KMS-11 (cell line): ENCODE results near the gene GABRR3.

Source experiments
- H2AFZ ChIP-seq: fragments of 200-600 bp; sonication (generic); 2 replicates; pipeline ENCODE4 v1.6.1; 2016; ENCODE audit warnings: antibody characterized with exemption, mixed run types, low read depth
- H3K27ac ChIP-seq: fragments of 200-600 bp; sonication (generic); 2 replicates; pipeline ENCODE4 v1.6.1; 2016; ENCODE audit warnings: mild to moderate bottlenecking, mixed run types
- H3K27me3 ChIP-seq: fragments of 200-600 bp; sonication (generic); 2 replicates; pipeline ENCODE4 v1.6.1; 2017; ENCODE audit warnings: mild to moderate bottlenecking, low read depth, mixed run types, moderate library complexity; ENCODE audit not compliant: insufficient read depth
- H3K36me3 ChIP-seq: fragments of 200-600 bp; sonication (generic); 2 replicates; pipeline ENCODE4 v1.6.1; 2017; ENCODE audit warnings: mild to moderate bottlenecking, mixed run types; ENCODE audit not compliant: insufficient read depth
- H3K4me1 ChIP-seq: fragments of 200-600 bp; sonication (generic); 2 replicates; pipeline ENCODE4 v1.6.1; 2016; ENCODE audit warnings: mild to moderate bottlenecking, low read depth, mixed run types; ENCODE audit not compliant: poor library complexity, severe bottlenecking
- H3K4me2 ChIP-seq: fragments of 200-600 bp; sonication (generic); 2 replicates; pipeline ENCODE4 v1.7.0; 2016; ENCODE audit warnings: mild to moderate bottlenecking, mixed run types
- H3K4me3 ChIP-seq: fragments of 200-600 bp; sonication (generic); IDR thresholded peaks from 2 replicates; pipeline ENCODE4 v1.6.1; 2017; ENCODE audit warnings: low read depth, low read length, mixed read lengths; ENCODE audit not compliant: insufficient read depth
- H3K79me2 ChIP-seq: fragments of 200-600 bp; sonication (generic); 2 replicates; pipeline ENCODE4 v1.6.1; 2016; ENCODE audit warnings: low read depth, mixed run types; ENCODE audit not compliant: insufficient read depth
- H3K9ac ChIP-seq: fragments of 200-600 bp; sonication (generic); 2 replicates; pipeline ENCODE4 v1.6.1; 2016; ENCODE audit warnings: mild to moderate bottlenecking, mixed run types
- H4K20me1 ChIP-seq: fragments of 200-600 bp; sonication (generic); 2 replicates; pipeline ENCODE4 v1.6.1; 2016; ENCODE audit warnings: mild to moderate bottlenecking, mixed run types; ENCODE audit not compliant: insufficient read depth
- TF ChIP-seq, protein P1 (sequence below): fragments of 200-600 bp; sonication (generic); conservative IDR thresholded peaks from 2 replicates; pipeline ENCODE4 v1.6.1; 2017; ENCODE audit warnings: low read depth, mild to moderate bottlenecking, antibody characterized with exemption, low read length, moderate library complexity, mixed read lengths

The GABRR3 gene

DNA sequence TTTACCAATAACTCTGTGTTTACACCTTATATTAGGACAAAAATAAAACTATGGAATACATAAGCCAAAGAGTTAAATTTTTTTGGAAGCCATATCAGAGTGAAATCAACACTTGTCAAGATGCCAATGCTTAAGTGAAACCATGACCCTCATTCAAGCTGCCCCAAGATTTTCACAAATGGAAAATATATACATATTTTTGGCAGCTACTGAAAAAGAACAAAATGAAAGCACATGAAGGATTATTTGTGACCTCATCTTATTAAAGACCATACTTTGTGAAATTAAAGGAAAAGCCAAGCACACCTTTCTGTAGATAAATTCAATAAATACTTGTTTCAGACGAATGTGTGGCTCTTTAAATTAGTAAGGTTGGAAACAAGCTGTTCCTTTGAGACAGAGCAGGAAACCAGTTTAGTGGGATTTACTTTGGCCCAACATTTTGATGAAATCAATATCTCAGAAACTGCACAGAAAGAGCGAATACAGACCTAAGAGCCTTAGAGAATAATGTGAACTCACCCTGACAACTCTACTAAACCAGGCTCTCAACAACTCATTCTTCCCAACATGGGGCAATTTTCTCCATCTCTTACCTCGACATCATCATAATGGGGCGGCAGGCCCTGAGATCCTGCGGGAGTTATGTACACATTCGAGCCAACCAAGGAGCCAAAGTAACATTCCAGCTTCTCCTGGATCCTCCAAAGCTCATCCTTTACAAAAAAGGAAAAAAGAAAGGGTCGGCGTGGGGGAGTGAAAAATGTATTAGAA is 73.9 kb downstream of the GABRR3 start:
- H3K79me2 ChIP-seq = peaks cover 33% of the 10 kb centered on the region; the same call in 1 of the 2 replicates
- TF ChIP-seq, protein P1, sequence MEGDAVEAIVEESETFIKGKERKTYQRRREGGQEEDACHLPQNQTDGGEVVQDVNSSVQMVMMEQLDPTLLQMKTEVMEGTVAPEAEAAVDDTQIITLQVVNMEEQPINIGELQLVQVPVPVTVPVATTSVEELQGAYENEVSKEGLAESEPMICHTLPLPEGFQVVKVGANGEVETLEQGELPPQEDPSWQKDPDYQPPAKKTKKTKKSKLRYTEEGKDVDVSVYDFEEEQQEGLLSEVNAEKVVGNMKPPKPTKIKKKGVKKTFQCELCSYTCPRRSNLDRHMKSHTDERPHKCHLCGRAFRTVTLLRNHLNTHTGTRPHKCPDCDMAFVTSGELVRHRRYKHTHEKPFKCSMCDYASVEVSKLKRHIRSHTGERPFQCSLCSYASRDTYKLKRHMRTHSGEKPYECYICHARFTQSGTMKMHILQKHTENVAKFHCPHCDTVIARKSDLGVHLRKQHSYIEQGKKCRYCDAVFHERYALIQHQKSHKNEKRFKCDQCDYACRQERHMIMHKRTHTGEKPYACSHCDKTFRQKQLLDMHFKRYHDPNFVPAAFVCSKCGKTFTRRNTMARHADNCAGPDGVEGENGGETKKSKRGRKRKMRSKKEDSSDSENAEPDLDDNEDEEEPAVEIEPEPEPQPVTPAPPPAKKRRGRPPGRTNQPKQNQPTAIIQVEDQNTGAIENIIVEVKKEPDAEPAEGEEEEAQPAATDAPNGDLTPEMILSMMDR = no peak
- no peak overlapping the region for H3K4me2 ChIP-seq
- H2AFZ ChIP-seq = no peak overlapping the region
- no peaks in the 10 kb centered on the region for H3K4me1 ChIP-seq
- no peak overlapping the region for H3K27ac ChIP-seq
- peaks cover 3% of the 10 kb centered on the region for H3K36me3 ChIP-seq
- no peak overlapping the region for H3K4me3 ChIP-seq
- no peaks in the 10 kb centered on the region for H3K27me3 ChIP-seq
- no peaks in the 10 kb centered on the region for H4K20me1 ChIP-seq
- H3K9ac ChIP-seq = no peak overlapping the region

GRCh38 chr3:97960551-97960950 is 74.6 kb downstream of the GABRR3 start:
- Histone ChIP-seq H2AFZ (no peak overlapping the region), H3K79me2 (peaks cover 27% of the 10 kb centered on the region; the same call in 1 of the 2 replicates), H3K27me3 (no peaks in the 10 kb centered on the region), H3K9ac (no peak overlapping the region), H3K27ac (no peak overlapping the region), H3K4me1 (no peaks in the 10 kb centered on the region), H3K4me3 (no peak overlapping the region), H4K20me1 (no peaks in the 10 kb centered on the region), H3K36me3 (peaks cover 3% of the 10 kb centered on the region), H3K4me2 (no peak overlapping the region)
- TF ChIP-seq, protein P1 = no peak

DNA sequence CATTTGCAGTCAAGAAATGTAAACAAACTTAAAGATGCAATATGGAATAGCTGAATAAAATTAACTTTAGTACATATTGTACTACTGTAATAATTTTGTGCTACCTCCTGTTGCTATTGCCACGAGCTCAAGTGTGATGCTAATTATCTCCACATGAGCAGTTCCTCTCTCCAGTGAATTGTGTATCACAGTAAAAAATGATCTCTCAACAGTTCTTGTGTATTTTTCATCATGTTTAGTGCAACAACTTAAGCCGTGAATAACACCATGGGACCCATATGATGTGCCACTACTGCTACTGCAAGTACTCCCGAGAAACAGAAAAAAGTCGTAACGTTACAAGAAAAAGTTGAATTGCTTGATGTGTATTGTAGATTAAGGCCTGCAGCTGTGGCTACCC is 75.2 kb downstream of the GABRR3 start:
- Histone ChIP-seq H3K27me3 (no peaks in the 10 kb centered on the region), H3K4me1 (no peaks in the 10 kb centered on the region), H3K36me3 (peaks cover 3% of the 10 kb centered on the region), H3K79me2 (peaks cover 23% of the 10 kb centered on the region; the same call in 1 of the 2 replicates), H4K20me1 (no peaks in the 10 kb centered on the region), H2AFZ (no peak overlapping the region), H3K4me2 (no peak overlapping the region), H3K9ac (no peak overlapping the region), H3K4me3 (no peak overlapping the region), H3K27ac (no peak overlapping the region)
- TF ChIP-seq, protein P1 = no peak

- no peak overlapping the region for H3K27ac ChIP-seq
- H3K27me3 ChIP-seq = no peaks in the 10 kb centered on the region
- no peak overlapping the region for H2AFZ ChIP-seq
- no peak overlapping the region for H3K9ac ChIP-seq
- TF ChIP-seq, protein P1 = no peak
- H3K4me1 ChIP-seq = no peaks in the 10 kb centered on the region
- H3K36me3 ChIP-seq = peaks cover 6% of the 10 kb centered on the region
- no peaks in the 10 kb centered on the region for H4K20me1 ChIP-seq
- H3K4me2 ChIP-seq = no peak overlapping the region
- peaks cover 18% of the 10 kb centered on the region; the same call in 1 of the 2 replicates for H3K79me2 ChIP-seq
- no peak overlapping the region for H3K4me3 ChIP-seq
These were observed 76.3 kb downstream of the GABRR3 start for GRCh38 chr3:97958796-97959195.
